Spleen (tissue), 11 donors: Measurements from ENCODE around the gene YIPF1. TPM values are rescaled to one million over a fixed set of nuclear protein-coding genes. Genes with fewer than 3 reads are reported as not detected.

Source experiments
- DNase-seq: peaks from one replicate; pipeline ENCODE4 v3.0.0-alpha.2; 2020
- H3K27ac ChIP-seq, 8 donors: fragments of 200-600 bp; sonication (generic) in 7 of 8; 1 replicate in 4 of 8; 2 replicates in 4 of 8; pipeline versions ENCODE4 v1.5.0 to v1.8.0; 2016 to 2021; ENCODE audit warnings: inconsistent platforms in 4 of 8, mild to moderate bottlenecking in 4 of 8, moderate library complexity in 1 of 8
- H3K27me3 ChIP-seq, 7 donors: fragments of 200-600 bp; sonication (generic) in 6 of 7; replicated peaks in 1 of 7; 1 replicate in 4 of 7; 2 replicates in 3 of 7; pipeline versions ENCODE4 v1.5.0 to v1.8.0; 2016 to 2021; ENCODE audit warnings: inconsistent platforms in 3 of 7, mild to moderate bottlenecking in 1 of 7
- H3K36me3 ChIP-seq, 6 donors: fragments of 200-600 bp; sonication (generic) in 5 of 6; 1 replicate in 4 of 6; 2 replicates in 2 of 6; pipeline versions ENCODE4 v1.5.0 to v1.8.0; 2016 to 2021; ENCODE audit warnings: inconsistent platforms in 2 of 6
- H3K4me1 ChIP-seq, 6 donors: fragments of 200-600 bp; sonication (generic) in 5 of 6; 1 replicate in 3 of 6; 2 replicates in 3 of 6; pipeline versions ENCODE4 v1.5.0 to v1.8.0; 2016 to 2021; ENCODE audit warnings: inconsistent platforms in 3 of 6
- H3K4me3 ChIP-seq, 8 donors: fragments of 200-600 bp; sonication (generic) in 7 of 8; 1 replicate in 4 of 8; 2 replicates in 4 of 8; pipeline versions ENCODE4 v1.5.0 to v1.8.0; 2016 to 2021; ENCODE audit warnings: inconsistent platforms in 4 of 8, mild to moderate bottlenecking in 4 of 8, moderate library complexity in 2 of 8
- H3K9me3 ChIP-seq, 8 donors: fragments of 200-600 bp; sonication (generic) in 7 of 8; 1 replicate in 4 of 8; 2 replicates in 4 of 8; pipeline versions ENCODE4 v1.5.0 to v1.8.0; 2016 to 2021; ENCODE audit warnings: inconsistent platforms in 4 of 8
- POLR2A ChIP-seq, 3 donors: fragments of 450-650 bp; IDR thresholded peaks; one replicate each; pipeline ENCODE4 v1.5.1; 2017; ENCODE audit warnings: antibody characterized with exemption in 3 of 3, mild to moderate bottlenecking in 1 of 3
- POLR2AphosphoS5 ChIP-seq, 3 donors: sonication (generic); formaldehyde crosslinking; IDR thresholded peaks; one replicate each; pipeline ENCODE4 v1.5.1; 2017; ENCODE audit warnings: antibody characterized with exemption in 3 of 3
- WGBS, 5 donors: extraction: QIAGEN DNeasy Blood & Tissue Kit in 3 of 5; methylation state at CpG; one replicate each; pipeline versions ENCODE4 v1.1.5 to v1.1.7; 2013 to 2018; 5-methylcytosine and 5-hydroxymethylcytosine counted together
- intact Hi-C: fragments of 100-400 bp; cut with DNase I; formaldehyde crosslinking; loops from one replicate; pipeline ENCODE4 v1.15.0; 2023; ENCODE audit warnings: low total_unique reads
- polyA plus RNA-seq, 3 donors: library from polyadenylated mRNA; stranded (reverse); fragments of 200-250 nt; gene quantifications; one replicate each; pipeline ENCODE4 v1.2.1, GENCODE V29; 2013
- total RNA-seq, 7 donors: library from RNA; depleted of rRNA in 3 of 7; stranded (reverse); fragments of >200 nt in 3 of 7; fragmentation: NEBNext Ultra II Directional in 4 of 7; extraction: Animal tissue kit (Norgen Biotek cat#: 25700) in 4 of 7; gene quantifications; one replicate each; pipeline versions ENCODE4 v1.1.0 to v1.2.1, GENCODE V29; 2016 to 2021
- TF ChIP-seq, protein P1 (sequence below), 11 experiments: fragments of 200-600 bp in 7 of 11; fragments of 450-650 bp in 4 of 11; sonication (generic) in 4 of 11; IDR thresholded peaks in 8 of 11; conservative IDR thresholded peaks in 3 of 11; 1 replicate in 7 of 11; 2 replicates in 4 of 11; pipeline versions ENCODE4 v1.4.0 to v1.8.0; 2016 to 2021; ENCODE audit warnings: antibody characterized with exemption in 11 of 11, inconsistent platforms in 4 of 11, mild to moderate bottlenecking in 1 of 11
- donor health status: healthy with polysubstance abuse.
- donor health status: DM: no; HTN: no; CAD: no; lungs with moderate emphysema.
- donor health status: DM: no; HTN: no; CAD: no.
- donor health status: Bipolar disorder and iron deficiency.
- donor health status: healthy.
- donor health status: DM: no; HTN: no; CAD: no.
- donor health status: DM: yes; HTN: yes; CAD: no.

YIPF1 gene
- total and polyA plus RNA-seq, 10 donors = 15.2 to 39.7 (median 22.0) TPM

DNA sequence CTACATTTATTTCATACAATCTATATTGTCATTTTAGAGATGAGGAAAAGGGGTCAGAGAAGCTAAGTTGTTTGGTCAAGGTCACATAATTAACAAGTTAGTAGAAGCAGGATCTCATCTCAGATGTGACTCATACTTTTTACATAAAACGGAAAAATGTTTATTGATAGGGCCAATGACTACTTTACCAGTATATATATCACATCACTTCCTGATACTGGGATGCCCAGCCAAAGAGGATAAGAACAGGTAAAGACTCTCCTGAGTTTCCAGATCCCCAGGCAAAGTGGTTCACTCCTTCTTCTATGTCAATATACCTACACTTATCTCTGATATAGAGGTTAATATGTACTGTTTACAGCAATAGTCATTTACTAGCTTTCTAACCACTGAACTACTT lies 21.0 kb downstream of the YIPF1 start:
- Histone ChIP-seq H3K27me3 (no peaks in the 10 kb centered on the region), H3K36me3 (peaks cover 0 to 100% (median 60%) of the 10 kb centered on the region in 6 donors), H3K4me3 (no peak overlapping the region), H3K9me3 (no peaks in the 10 kb centered on the region), H3K4me1 (peaks cover 0 to 7% (median 0%) of the 10 kb centered on the region in 6 donors), H3K27ac (no peak overlapping the region)
- intact Hi-C loops = loop anchor here (5.0 kb wide), 1 partner anchor 89 kb away; no protein-coding TSS in a partner anchor
- WGBS, 5 donors = 73 to 84% (median 81%) methylated on average over 1 of the region's 1 CpG
- no peak for DNase-seq
- TF ChIP-seq POLR2A (IDR thresholded peaks at IDR 0.05) (no peak), POLR2AphosphoS5 (IDR thresholded peaks at IDR 0.05) (no peak)
- TF ChIP-seq, protein P1, sequence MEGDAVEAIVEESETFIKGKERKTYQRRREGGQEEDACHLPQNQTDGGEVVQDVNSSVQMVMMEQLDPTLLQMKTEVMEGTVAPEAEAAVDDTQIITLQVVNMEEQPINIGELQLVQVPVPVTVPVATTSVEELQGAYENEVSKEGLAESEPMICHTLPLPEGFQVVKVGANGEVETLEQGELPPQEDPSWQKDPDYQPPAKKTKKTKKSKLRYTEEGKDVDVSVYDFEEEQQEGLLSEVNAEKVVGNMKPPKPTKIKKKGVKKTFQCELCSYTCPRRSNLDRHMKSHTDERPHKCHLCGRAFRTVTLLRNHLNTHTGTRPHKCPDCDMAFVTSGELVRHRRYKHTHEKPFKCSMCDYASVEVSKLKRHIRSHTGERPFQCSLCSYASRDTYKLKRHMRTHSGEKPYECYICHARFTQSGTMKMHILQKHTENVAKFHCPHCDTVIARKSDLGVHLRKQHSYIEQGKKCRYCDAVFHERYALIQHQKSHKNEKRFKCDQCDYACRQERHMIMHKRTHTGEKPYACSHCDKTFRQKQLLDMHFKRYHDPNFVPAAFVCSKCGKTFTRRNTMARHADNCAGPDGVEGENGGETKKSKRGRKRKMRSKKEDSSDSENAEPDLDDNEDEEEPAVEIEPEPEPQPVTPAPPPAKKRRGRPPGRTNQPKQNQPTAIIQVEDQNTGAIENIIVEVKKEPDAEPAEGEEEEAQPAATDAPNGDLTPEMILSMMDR (IDR thresholded peaks at IDR 0.05 in 8 of 11, conservative IDR thresholded peaks at IDR 0.05 in 3 of 11) = no peak

DNA sequence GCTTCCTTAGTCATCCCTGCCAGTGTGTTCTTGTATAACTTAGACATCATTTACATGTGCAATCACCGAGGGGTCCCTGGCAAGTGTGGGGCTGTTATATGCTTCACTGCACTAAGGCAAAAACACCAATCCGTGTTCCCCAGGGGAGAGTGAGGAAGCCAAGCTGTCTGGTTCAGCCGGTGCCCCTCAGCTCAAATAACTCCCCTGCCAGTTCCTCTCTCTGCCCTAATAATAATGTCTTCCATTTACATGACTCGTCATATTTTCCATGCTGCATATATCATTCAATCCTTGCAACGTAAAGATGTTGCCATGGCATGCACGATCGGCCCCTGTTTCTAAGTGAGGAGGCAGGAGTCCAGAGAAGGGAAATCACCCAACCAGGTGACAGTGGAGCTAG lies 27.1 kb downstream of the YIPF1 start:
- intact Hi-C loops = no loop called here
- DNase-seq = no peak
- 47 to 52% (median 50%) methylated on average over 7 of the region's 7 CpGs for WGBS, 5 donors
- Histone ChIP-seq H3K9me3 (no peaks in the 10 kb centered on the region), H3K36me3 (peaks cover 0 to 90% (median 44%) of the 10 kb centered on the region in 6 donors), H3K4me1 (peaks cover 0 to 20% (median 4%) of the 10 kb centered on the region in 6 donors), H3K27me3 (no peaks in the 10 kb centered on the region), H3K27ac (no peak overlapping the region), H3K4me3 (no peak overlapping the region)
- TF ChIP-seq, protein P1 (IDR thresholded peaks at IDR 0.05 in 8 of 11, conservative IDR thresholded peaks at IDR 0.05 in 3 of 11) = no peak
- no peak for TF ChIP-seq POLR2AphosphoS5 (IDR thresholded peaks at IDR 0.05)
- no peak for TF ChIP-seq POLR2A (IDR thresholded peaks at IDR 0.05)

DNA sequence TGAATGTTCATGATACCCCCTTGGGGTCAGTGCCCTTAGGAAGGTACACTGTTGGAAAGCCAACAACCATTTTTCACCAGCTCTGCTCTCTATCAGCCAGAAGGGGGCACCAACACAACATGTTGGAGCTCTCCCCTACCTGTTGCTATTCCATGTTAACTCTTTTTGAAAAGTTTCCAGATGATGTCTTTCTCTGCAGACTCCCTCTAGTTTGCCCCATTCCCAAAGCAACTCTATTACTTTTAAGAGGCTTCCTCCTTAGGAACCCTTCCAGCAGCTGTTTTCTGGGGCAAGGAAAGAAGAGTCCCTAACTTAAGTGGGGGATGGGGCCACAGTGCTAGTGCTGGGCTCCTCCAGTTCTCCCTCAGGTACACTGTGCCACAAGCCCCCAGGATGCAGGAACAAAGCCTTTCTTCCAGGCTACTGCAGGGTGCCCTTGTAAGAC lies 28.6 kb downstream of the YIPF1 start:
- Histone ChIP-seq H3K9me3 (no peaks in the 10 kb centered on the region), H3K4me1 (peaks cover 0 to 20% (median 4%) of the 10 kb centered on the region in 6 donors), H3K4me3 (no peak overlapping the region), H3K27me3 (no peaks in the 10 kb centered on the region), H3K27ac (no peak overlapping the region), H3K36me3 (peaks cover 0 to 90% (median 48%) of the 10 kb centered on the region in 6 donors)
- TF ChIP-seq POLR2AphosphoS5 (IDR thresholded peaks at IDR 0.05) (no peak), POLR2A (IDR thresholded peaks at IDR 0.05) (no peak)
- TF ChIP-seq, protein P1 (IDR thresholded peaks at IDR 0.05 in 8 of 11, conservative IDR thresholded peaks at IDR 0.05 in 3 of 11) = peak in 10 of 11 experiments; percentile 34 to 82 (median 68)
- intact Hi-C loops = no loop called here
- DNase-seq = no peak

DNA sequence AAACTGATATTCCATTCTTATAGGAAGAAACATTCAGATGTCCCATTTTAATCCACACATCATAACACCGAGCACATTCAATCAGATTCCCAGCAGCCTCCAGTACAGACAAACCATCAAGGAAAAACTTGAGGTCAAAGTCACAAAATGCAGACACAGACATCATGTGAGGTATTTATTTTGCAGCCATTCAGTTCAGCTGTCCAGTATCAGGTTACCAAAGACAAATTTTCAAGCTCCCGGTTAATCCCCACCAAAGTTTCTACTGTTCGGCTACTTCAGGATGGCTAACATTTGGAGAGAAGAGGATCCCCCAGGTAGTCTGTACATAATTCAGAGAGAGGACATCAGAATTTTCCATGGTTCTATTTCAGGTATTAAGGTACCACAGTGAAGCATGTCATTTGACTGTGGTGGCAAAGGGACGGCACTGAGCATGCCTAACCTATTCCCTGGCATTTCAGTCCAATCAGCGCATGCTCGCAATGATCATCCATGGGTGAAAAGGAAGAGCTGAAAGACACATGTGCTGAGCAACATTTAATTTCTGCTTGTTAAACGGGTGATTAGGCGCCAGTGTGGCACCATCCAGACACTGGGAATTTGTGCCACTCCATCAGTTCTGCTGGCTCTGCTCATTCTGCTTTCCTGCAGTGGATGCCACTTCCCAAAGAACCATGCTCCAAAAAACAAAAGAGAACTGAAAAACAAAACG lies 37.9 kb downstream of the YIPF1 start:
- TF ChIP-seq POLR2AphosphoS5 (IDR thresholded peaks at IDR 0.05) = no peak
- no peak for TF ChIP-seq POLR2A (IDR thresholded peaks at IDR 0.05)
- TF ChIP-seq, protein P1 (IDR thresholded peaks at IDR 0.05 in 8 of 11, conservative IDR thresholded peaks at IDR 0.05 in 3 of 11) = no peak
- H3K9me3 ChIP-seq = no peaks in the 10 kb centered on the region
- DNase-seq = no peak
- WGBS, 5 donors = 87 to 93% (median 92%) methylated on average over 9 of the region's 9 CpGs
- H3K36me3 ChIP-seq = peaks cover 4 to 73% (median 55%) of the 10 kb centered on the region in 6 donors
- H3K27ac ChIP-seq = no peak overlapping the region
- no peaks in the 10 kb centered on the region for H3K27me3 ChIP-seq
- no peaks in the 10 kb centered on the region for H3K4me1 ChIP-seq
- H3K4me3 ChIP-seq = no peak overlapping the region
- intact Hi-C loops = no loop called here
